ENCODE measurements around the gene COG3.

DNA sequence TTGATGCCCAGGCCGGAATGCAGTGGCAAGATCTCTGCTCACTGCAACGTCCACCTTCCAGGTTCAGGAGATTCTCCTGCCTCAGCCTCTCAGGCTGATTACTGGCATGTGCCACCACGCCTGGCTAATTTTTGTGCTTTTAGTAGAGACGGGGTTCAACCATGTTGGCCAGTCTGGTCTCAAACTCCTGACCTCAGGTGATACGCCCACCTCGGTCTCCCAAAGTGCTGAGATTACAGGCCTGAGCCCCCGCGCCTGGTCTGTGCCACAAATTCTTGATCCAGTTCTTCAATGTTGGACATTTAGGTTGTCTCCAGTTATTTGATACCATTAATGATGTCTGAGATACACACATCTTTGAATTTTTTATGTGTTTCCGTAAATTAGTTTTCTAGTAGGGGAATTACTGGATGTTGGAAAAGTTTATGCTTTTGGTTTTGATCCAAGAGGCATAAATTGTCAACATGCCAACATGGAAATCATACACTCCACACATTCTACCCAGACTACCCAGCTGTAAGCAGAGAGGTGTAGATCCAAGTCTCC, 525 bp upstream of the COG3 start:
- TF ChIP-seq, protein P1, sequence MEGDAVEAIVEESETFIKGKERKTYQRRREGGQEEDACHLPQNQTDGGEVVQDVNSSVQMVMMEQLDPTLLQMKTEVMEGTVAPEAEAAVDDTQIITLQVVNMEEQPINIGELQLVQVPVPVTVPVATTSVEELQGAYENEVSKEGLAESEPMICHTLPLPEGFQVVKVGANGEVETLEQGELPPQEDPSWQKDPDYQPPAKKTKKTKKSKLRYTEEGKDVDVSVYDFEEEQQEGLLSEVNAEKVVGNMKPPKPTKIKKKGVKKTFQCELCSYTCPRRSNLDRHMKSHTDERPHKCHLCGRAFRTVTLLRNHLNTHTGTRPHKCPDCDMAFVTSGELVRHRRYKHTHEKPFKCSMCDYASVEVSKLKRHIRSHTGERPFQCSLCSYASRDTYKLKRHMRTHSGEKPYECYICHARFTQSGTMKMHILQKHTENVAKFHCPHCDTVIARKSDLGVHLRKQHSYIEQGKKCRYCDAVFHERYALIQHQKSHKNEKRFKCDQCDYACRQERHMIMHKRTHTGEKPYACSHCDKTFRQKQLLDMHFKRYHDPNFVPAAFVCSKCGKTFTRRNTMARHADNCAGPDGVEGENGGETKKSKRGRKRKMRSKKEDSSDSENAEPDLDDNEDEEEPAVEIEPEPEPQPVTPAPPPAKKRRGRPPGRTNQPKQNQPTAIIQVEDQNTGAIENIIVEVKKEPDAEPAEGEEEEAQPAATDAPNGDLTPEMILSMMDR (IDR thresholded peaks at IDR 0.05; ENCODE audit: low read depth, low read length, missing input control): no peak
- TF ChIP-seq, protein P2, sequence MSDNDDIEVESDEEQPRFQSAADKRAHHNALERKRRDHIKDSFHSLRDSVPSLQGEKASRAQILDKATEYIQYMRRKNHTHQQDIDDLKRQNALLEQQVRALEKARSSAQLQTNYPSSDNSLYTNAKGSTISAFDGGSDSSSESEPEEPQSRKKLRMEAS (IDR thresholded peaks at IDR 0.05): no peak
- TF ChIP-seq TAF1 (conservative IDR thresholded peaks at IDR 0.05) (no peak), RAD21 (IDR thresholded peaks at IDR 0.05) (no peak), SP1 (IDR thresholded peaks at IDR 0.05) (no peak), RXRA (IDR thresholded peaks at IDR 0.05) (no peak), NR2F2 (IDR thresholded peaks at IDR 0.05) (no peak), JUND (IDR thresholded peaks at IDR 0.05) (no peak), GABPA (IDR thresholded peaks at IDR 0.05 in 1 of 2, conservative IDR thresholded peaks at IDR 0.05 in 1 of 2) (no peak), YY1 (IDR thresholded peaks at IDR 0.05) (no peak), FOXA1 (IDR thresholded peaks at IDR 0.05) (no peak)
- TF ChIP-seq, protein P3, sequence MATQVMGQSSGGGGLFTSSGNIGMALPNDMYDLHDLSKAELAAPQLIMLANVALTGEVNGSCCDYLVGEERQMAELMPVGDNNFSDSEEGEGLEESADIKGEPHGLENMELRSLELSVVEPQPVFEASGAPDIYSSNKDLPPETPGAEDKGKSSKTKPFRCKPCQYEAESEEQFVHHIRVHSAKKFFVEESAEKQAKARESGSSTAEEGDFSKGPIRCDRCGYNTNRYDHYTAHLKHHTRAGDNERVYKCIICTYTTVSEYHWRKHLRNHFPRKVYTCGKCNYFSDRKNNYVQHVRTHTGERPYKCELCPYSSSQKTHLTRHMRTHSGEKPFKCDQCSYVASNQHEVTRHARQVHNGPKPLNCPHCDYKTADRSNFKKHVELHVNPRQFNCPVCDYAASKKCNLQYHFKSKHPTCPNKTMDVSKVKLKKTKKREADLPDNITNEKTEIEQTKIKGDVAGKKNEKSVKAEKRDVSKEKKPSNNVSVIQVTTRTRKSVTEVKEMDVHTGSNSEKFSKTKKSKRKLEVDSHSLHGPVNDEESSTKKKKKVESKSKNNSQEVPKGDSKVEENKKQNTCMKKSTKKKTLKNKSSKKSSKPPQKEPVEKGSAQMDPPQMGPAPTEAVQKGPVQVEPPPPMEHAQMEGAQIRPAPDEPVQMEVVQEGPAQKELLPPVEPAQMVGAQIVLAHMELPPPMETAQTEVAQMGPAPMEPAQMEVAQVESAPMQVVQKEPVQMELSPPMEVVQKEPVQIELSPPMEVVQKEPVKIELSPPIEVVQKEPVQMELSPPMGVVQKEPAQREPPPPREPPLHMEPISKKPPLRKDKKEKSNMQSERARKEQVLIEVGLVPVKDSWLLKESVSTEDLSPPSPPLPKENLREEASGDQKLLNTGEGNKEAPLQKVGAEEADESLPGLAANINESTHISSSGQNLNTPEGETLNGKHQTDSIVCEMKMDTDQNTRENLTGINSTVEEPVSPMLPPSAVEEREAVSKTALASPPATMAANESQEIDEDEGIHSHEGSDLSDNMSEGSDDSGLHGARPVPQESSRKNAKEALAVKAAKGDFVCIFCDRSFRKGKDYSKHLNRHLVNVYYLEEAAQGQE (IDR thresholded peaks at IDR 0.05): no peak
- TF ChIP-seq, protein P4, sequence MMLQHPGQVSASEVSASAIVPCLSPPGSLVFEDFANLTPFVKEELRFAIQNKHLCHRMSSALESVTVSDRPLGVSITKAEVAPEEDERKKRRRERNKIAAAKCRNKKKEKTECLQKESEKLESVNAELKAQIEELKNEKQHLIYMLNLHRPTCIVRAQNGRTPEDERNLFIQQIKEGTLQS (IDR thresholded peaks at IDR 0.05): no peak
- TF ChIP-seq, protein P5, sequence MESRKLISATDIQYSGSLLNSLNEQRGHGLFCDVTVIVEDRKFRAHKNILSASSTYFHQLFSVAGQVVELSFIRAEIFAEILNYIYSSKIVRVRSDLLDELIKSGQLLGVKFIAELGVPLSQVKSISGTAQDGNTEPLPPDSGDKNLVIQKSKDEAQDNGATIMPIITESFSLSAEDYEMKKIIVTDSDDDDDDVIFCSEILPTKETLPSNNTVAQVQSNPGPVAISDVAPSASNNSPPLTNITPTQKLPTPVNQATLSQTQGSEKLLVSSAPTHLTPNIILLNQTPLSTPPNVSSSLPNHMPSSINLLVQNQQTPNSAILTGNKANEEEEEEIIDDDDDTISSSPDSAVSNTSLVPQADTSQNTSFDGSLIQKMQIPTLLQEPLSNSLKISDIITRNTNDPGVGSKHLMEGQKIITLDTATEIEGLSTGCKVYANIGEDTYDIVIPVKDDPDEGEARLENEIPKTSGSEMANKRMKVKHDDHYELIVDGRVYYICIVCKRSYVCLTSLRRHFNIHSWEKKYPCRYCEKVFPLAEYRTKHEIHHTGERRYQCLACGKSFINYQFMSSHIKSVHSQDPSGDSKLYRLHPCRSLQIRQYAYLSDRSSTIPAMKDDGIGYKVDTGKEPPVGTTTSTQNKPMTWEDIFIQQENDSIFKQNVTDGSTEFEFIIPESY (IDR thresholded peaks at IDR 0.05): no peak
